NCI-H1930 (cell line): ENCODE measurements around the gene CDK6.

ENCODE experiments used
- DNase-seq, 2 experiments: peaks; one replicate each; lab custom pipeline; 2025; lab: John Stamatoyannopoulos, UW

Gene CDK6

GRCh38 chr7:92708111-92709042, 128.0 kb downstream of the CDK6 start:
- DNase-seq: no peak

- DNase-seq: no peak
Measured at GRCh38 chr7:92707435-92707834, 128.9 kb downstream of the CDK6 start.

GRCh38 chr7:92706563-92706962, 129.8 kb downstream of the CDK6 start:
- DNase-seq: no peak

- DNase-seq: no peak
Measured at GRCh38 chr7:92705831-92706230, 130.5 kb downstream of the CDK6 start.

GRCh38 chr7:92704858-92705257, 131.5 kb downstream of the CDK6 start:
- no peak for DNase-seq

- no peak for DNase-seq
Measured at GRCh38 chr7:92702535-92702934, 133.8 kb downstream of the CDK6 start.

GRCh38 chr7:92699966-92700514, 136.3 kb downstream of the CDK6 start:
- DNase-seq: no peak

- no peak for DNase-seq
Measured at GRCh38 chr7:92699560-92699959, 136.8 kb downstream of the CDK6 start.

- no peak for DNase-seq
Measured at GRCh38 chr7:92698237-92698841, 138.0 kb downstream of the CDK6 start.

- no peak for DNase-seq
Measured at GRCh38 chr7:92697414-92697813, 139.0 kb downstream of the CDK6 start.

GRCh38 chr7:92697012-92697411, 139.4 kb downstream of the CDK6 start:
- no peak for DNase-seq

- DNase-seq: no peak
Measured at GRCh38 chr7:92696584-92696983, 139.8 kb downstream of the CDK6 start.

GRCh38 chr7:92695308-92696261, 140.8 kb downstream of the CDK6 start:
- DNase-seq: no peak

GRCh38 chr7:92694211-92694610, 142.2 kb downstream of the CDK6 start:
- no peak for DNase-seq

GRCh38 chr7:92693519-92693918, 142.9 kb downstream of the CDK6 start:
- DNase-seq: no peak

- DNase-seq: no peak
Measured at GRCh38 chr7:92691578-92691977, 144.8 kb downstream of the CDK6 start.

- DNase-seq: no peak
Measured at GRCh38 chr7:92685136-92686042, 151.0 kb downstream of the CDK6 start.

- no peak for DNase-seq
Measured at GRCh38 chr7:92684274-92684673, 152.1 kb downstream of the CDK6 start.

GRCh38 chr7:92682903-92683539, 153.4 kb downstream of the CDK6 start:
- no peak for DNase-seq

- DNase-seq: no peak
Measured at GRCh38 chr7:92682330-92682729, 154.0 kb downstream of the CDK6 start.
